GM18870 (cell line): Measurements from ENCODE around the gene SMARCAD1.

Experiments
- ATAC-seq: cut with Tn5 transposase; IDR thresholded peaks from one replicate; pipeline ENCODE4 v1.9.1; 2021; ENCODE audit warnings: moderate library complexity; ENCODE audit not compliant: unreplicated experiment

Gene SMARCAD1

DNA sequence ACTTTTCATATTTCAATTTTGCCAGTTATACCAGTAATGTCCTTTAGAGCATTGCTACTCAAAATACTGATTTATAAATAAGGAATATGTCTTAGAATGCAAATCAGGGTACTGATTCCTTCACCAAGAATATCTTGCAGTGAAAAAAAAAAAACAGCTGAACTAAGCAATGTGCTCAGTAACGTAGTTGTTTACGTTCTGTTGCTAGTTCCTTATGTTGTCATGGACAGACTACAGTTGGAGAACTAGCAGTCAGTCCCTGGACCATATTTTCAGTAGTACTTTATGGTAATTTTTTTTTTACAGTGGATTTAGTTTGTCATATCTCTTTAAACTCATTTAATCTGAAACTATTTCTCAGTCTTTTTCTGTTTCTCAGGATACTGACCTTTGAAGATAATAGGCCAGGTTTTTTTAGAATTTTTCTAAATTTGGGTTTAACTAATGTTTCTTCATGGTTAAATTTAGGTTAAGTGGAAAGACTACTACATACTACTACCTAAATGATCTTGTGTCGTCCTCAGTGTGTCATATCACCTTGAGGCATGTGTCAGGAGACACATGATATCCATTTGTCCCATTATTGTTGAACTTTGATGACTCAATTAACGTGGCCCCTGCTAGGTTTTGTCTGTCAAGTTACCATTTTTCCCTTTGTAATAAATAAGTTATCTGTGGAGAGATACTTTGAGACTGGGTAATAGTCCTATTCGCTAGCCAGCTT lies 21.0 kb downstream of the SMARCAD1 start:
- ATAC-seq = no peak

DNA sequence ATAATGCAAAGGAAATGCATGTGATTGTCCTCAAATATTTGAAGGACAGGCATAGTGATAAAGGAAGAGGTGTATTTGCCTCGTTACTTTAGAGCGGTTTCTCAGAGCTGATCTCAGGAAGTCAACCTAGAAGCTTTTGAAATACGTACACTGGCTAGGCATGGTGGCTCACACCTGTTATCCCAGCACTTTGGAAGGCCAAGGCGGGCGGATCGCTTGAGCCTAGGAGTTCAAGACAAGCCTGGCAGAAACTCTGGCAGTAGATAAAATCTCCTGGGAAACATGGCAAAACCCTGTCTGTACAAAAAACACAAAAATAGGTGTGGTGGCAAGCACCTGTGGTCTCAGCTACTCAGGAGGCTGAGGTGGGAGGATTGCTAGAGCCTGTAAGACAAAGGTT lies 24.9 kb downstream of the SMARCAD1 start:
- ATAC-seq = no peak

- ATAC-seq = no peak
These were observed 28.2 kb downstream of the SMARCAD1 start for GRCh38 chr4:94235825-94236224.

GRCh38 chr4:94237271-94237670 lies 29.6 kb downstream of the SMARCAD1 start:
- ATAC-seq = no peak

DNA sequence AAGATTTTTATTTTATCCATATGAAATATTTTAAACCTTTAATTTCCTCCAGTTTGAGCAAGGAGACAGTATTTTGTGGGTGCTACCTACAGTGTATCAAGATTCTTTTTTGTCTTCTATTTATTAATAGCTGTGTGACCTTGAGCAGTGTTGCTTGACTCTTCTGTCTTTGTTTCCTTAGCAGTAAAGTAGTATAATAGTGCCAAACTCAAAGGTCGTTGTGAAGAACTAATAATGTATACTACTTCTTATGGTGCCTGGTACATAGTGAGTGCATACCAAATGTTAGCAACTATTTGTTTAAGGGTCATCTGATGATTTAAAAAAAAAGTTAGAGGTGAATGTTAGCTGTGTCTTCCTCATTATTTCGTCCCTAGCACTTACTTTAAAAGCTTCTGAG lies 30.5 kb downstream of the SMARCAD1 start:
- no peak for ATAC-seq

GRCh38 chr4:94240384-94240783 lies 32.7 kb downstream of the SMARCAD1 start:
- no peak for ATAC-seq

- ATAC-seq = no peak
These were observed 36.6 kb downstream of the SMARCAD1 start for GRCh38 chr4:94244087-94244828.

DNA sequence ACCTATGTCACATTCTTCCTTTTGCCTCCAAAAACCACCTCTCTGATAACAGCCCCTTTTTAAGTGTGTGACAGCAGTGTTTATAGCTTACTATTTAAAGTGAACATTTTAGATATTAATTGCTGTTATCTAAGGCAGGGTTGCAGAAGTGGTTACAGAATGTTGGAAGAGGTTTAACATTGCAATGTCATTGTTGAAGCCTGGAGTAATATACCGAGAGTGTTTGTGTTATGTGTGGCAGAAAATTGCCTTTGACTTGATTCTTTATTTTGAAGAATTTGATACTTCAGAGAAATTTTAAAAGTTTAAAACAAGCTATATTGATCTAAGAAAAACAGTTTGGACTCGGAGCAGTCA lies 37.1 kb downstream of the SMARCAD1 start:
- no peak for ATAC-seq

- ATAC-seq = no peak
These were observed 43.4 kb downstream of the SMARCAD1 start for GRCh38 chr4:94251094-94251493.

- no peak for ATAC-seq
These were observed 45.4 kb downstream of the SMARCAD1 start for GRCh38 chr4:94253036-94253435.

DNA sequence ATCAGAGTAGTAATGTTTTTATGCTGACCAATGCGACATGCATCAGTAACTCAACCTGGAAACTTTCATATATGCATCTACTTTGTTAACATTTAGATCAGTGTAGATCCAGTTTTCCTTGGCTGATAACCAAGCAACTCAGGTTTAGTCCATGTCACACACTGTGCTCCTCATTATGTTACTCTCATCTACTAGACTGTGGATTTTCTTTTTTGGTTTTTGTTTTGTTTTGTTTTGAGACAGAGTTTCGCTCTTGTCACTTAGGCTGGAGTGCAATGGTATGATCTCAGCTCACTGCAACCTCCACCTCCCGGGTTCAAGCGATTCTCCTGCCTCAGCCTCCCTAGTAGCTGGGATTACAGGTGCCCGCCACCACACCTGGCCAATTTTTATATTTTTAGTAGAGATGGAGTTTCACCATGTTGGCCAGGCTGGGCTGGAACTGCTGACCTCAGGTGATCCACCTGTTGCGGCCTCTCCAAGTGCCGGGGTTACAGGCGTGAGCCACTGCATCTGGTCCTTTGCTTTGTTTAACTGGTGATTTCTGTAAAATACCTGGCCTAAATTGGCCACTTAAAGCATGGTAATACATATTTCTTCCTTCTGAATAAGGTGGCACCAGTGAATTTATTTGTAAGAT lies 48.6 kb downstream of the SMARCAD1 start:
- ATAC-seq = no peak

DNA sequence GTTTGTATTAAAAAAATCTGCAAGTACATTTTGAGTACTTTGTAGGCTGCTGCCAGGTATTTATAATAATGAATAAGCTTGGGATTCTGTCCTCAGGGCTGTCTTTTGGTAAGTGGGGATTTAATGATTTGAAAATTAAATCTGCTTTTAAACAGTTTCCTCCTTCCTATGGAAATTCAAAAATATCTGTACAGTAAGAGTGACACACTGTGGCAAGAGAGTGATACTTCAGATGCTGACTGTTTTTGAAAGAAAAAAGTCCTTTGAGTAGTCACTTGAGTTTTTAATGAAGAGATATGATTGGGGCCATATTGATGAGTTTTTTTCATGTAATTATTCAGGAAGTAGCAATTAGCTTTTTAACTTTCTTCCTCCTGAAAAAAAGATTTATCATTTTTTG lies 49.2 kb downstream of the SMARCAD1 start:
- ATAC-seq = no peak

- no peak for ATAC-seq
These were observed 54.7 kb downstream of the SMARCAD1 start for GRCh38 chr4:94262163-94263016.

DNA sequence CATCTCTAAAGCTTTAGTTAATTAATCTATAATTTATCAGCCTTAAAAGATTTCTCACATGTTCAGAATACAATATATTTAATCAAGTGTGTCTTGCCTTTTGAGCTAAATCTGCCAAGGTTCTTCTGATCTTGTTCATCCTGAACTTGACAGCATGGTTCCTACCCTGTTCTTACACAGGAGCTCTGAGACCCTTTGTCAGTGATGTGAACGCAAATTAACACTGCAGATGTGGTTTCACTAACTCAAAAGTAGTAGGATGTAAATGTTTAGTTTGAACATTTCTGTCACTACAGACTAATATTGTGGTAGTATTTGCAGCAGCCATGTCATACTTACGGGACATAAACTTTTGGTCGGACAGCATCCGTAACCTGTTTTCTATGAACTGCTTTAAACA lies 59.4 kb downstream of the SMARCAD1 start:
- no peak for ATAC-seq

- no peak for ATAC-seq
These were observed 63.6 kb downstream of the SMARCAD1 start for GRCh38 chr4:94271248-94271647.

GRCh38 chr4:94274912-94275311 lies 67.2 kb downstream of the SMARCAD1 start:
- ATAC-seq = no peak

DNA sequence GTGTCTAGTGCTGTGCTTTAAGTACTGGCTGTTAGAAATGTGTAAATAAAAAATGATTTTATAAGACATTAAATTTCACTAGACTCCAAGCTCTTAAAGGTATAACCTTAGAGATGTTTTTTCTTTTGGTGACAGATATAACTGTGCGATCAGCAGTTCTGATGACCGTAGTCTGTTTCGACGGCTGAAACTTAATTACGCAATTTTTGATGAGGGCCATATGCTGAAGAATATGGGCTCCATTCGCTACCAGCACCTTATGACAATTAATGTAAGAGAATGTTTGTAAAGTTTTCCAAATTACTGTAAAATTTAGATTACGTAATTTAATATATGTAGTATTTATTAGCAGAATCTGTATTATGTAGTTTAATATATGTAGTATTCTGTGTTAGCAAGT lies 68.5 kb downstream of the SMARCAD1 start:
- ATAC-seq = no peak

DNA sequence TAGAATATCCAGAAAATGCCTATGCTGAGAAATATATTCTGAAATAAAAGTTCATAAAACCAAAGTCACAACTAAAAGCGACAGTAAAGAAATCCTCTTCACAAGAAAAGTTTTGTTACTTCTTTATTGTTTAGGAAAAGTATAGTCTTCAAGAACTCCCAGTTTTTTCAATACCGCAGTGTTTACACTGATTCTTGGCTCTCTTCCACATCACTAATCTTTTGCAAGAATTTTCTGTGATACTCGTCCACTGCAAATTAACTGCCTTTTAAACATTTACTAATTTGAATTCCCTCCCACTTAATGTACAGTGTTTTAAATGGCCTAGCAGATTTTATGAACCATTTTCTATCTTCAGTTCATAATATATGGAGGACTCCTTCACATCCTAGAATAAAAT lies 69.9 kb downstream of the SMARCAD1 start:
- no peak for ATAC-seq

GRCh38 chr4:94278781-94279180 lies 71.1 kb downstream of the SMARCAD1 start:
- ATAC-seq = no peak

- peak; percentile 57 for ATAC-seq
These were observed 77.2 kb downstream of the SMARCAD1 start for GRCh38 chr4:94284889-94285288.

DNA sequence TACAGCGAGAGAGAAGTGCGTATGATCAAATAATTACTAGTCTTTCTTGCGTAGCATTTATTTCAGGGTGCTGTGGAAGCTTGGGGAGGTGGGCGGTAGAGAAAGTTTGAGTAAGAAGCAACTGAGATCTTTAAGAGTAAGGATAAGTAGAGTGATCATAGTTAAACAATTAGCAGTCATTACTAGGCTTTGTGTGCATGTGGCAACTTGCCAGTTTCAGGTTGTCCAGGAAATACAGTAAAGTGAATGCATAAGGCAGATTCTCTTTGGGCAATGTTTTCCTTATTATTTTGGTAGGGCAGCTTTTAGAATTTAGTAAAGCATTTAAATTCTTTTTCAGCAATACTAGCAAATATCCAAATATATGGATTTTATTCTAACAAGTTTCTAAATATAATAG lies 78.0 kb downstream of the SMARCAD1 start:
- no peak for ATAC-seq
